Activated CD4-positive, alpha-beta T cell treated with anti-CD3 and anti-CD28 coated beads, Interleukin-2, amount 50 U/mL, for 48 hours (primary cell): ENCODE results near the gene PITHD1.
"Not testable (repeated sequence)": the region's sequence is repeated elsewhere in the genome, so short reads cannot be mapped to it uniquely, and the experiment has no call there.

ENCODE experiments used
- DNase-seq, 2 experiments: peaks; one replicate each; pipeline ENCODE4 v3.0.0-alpha.2; 2020

PITHD1 gene

GRCh38 chr1:23826590-23826989, 48.4 kb downstream of the PITHD1 start:
- DNase-seq: not testable (repeated sequence)

- DNase-seq: no peak
Observed at GRCh38 chr1:23827717-23828116, 49.5 kb downstream of the PITHD1 start.

DNA sequence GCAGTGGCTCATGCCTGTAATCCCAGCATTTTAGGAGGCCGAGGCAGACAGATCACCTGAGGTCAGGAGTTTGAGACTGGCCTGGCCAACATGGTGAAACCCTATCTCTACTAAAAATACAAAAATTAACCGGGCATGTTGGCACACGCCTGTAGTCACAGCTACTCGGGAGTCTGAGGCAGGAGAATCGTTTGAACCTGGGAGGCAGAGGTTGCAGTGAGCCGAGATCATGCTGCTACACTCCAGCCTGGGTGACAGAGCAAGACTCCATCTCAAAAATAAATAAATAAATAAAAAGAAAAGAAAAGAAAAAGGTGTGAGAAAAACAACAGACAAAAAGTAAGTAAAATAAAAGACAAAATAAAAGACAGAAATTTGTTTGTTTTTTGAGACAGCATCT, 55.9 kb downstream of the PITHD1 start:
- not testable (repeated sequence) for DNase-seq

- DNase-seq: no peak
Observed at GRCh38 chr1:23836037-23836436, 57.8 kb downstream of the PITHD1 start.
